CD4-positive, alpha-beta memory T cell (primary cell): ENCODE data around the gene TRPC4AP. TPM values are rescaled to one million over a fixed set of nuclear protein-coding genes. Genes with fewer than 3 reads are reported as not detected.
A peak's percentile ranks its signal among the peaks of the same experiment; 100 is the strongest.

Experiments
- CTCF ChIA-PET: fragments of 350-600 bp; sonication (Branson Sonifier 250); formaldehyde crosslinking; loops from one replicate; lab custom pipeline; 2021; ENCODE audit warnings: inconsistent platforms; ENCODE audit not compliant: partially characterized antibody; lab: Charles Lee
- POLR2A ChIA-PET: fragments of 350-600 bp; sonication (Branson Sonifier 250); formaldehyde crosslinking; loops from one replicate; lab custom pipeline; 2021; ENCODE audit not compliant: partially characterized antibody; lab: Charles Lee
- DNase-seq, 5 donors: peaks; one replicate each; pipeline versions ENCODE4 v3.0.0 to v3.0.0-alpha.2; 2020 to 2022; ENCODE audit warnings: mixed read lengths in 1 of 5
- H3K27ac ChIP-seq: one replicate; pipeline ENCODE4 v1.7.0; 2013; ENCODE audit warnings: low read depth, low read length
- H3K27me3 ChIP-seq: 2 replicates; pipeline ENCODE4 v1.7.0; 2013; ENCODE audit warnings: mild to moderate bottlenecking, low read length, moderate library complexity; ENCODE audit not compliant: insufficient read depth
- H3K36me3 ChIP-seq: 2 replicates; pipeline ENCODE4 v1.7.0; 2013; ENCODE audit warnings: mild to moderate bottlenecking, low read length, moderate library complexity; ENCODE audit not compliant: insufficient read depth
- H3K4me1 ChIP-seq: 2 replicates; pipeline ENCODE4 v1.7.0; 2013; ENCODE audit warnings: mild to moderate bottlenecking, low read length, moderate library complexity; ENCODE audit not compliant: insufficient read depth
- H3K4me3 ChIP-seq, 2 donors: one replicate each; pipeline ENCODE4 v1.7.0; 2013; ENCODE audit warnings: low read length in 2 of 2, mild to moderate bottlenecking in 1 of 2
- H3K9me3 ChIP-seq, 2 donors: one replicate each; pipeline ENCODE4 v1.7.0; 2013; ENCODE audit warnings: low read length in 2 of 2, control low read depth in 1 of 2; ENCODE audit not compliant: control insufficient read depth in 1 of 2
- H3K27ac Mint-ChIP-seq, 7 donors: one replicate each; pipeline ENCODE4 v1.8.0; 2020 to 2021; ENCODE audit warnings: mixed read lengths in 7 of 7, mild to moderate bottlenecking in 6 of 7, inconsistent platforms in 3 of 7, moderate library complexity in 3 of 7
- H3K27me3 Mint-ChIP-seq, 2 donors: one replicate each; pipeline ENCODE4 v1.8.0; 2020 to 2021; ENCODE audit warnings: mixed read lengths in 2 of 2
- H3K36me3 Mint-ChIP-seq, 2 donors: one replicate each; pipeline ENCODE4 v1.8.0; 2020 to 2021; ENCODE audit warnings: mixed read lengths in 2 of 2, inconsistent platforms in 1 of 2, mild to moderate bottlenecking in 1 of 2
- H3K4me1 Mint-ChIP-seq, 4 donors: one replicate each; pipeline ENCODE4 v1.8.0; 2020 to 2021; ENCODE audit warnings: mixed read lengths in 4 of 4, mild to moderate bottlenecking in 1 of 4
- H3K4me3 Mint-ChIP-seq, 8 donors: one replicate each; pipeline ENCODE4 v1.8.0; 2020 to 2021; ENCODE audit warnings: mixed read lengths in 8 of 8, mild to moderate bottlenecking in 7 of 8, moderate library complexity in 6 of 8, inconsistent platforms in 3 of 8
- H3K9me3 Mint-ChIP-seq, 8 donors: one replicate each; pipeline ENCODE4 v1.8.0; 2020 to 2021; ENCODE audit warnings: mixed read lengths in 8 of 8, mild to moderate bottlenecking in 5 of 8, inconsistent platforms in 3 of 8, moderate library complexity in 1 of 8
- intact Hi-C: fragments of 100-400 bp; cut with micrococcal nuclease; formaldehyde crosslinking; loops from one replicate; pipeline ENCODE4 v1.15.1; 2023
- polyA plus RNA-seq, 2 donors: library from polyadenylated mRNA; unstranded; fragments of 300-500 nt; fragmentation: Illumina TruSeq; gene quantifications; one replicate each; pipeline ENCODE4 v1.2.3, GENCODE V29; 2021
- total RNA-seq, 2 experiments: library from RNA; stranded (reverse); gene quantifications; one replicate each; pipeline ENCODE4 v1.2.3, GENCODE V29; 2021

Gene TRPC4AP, protein sequence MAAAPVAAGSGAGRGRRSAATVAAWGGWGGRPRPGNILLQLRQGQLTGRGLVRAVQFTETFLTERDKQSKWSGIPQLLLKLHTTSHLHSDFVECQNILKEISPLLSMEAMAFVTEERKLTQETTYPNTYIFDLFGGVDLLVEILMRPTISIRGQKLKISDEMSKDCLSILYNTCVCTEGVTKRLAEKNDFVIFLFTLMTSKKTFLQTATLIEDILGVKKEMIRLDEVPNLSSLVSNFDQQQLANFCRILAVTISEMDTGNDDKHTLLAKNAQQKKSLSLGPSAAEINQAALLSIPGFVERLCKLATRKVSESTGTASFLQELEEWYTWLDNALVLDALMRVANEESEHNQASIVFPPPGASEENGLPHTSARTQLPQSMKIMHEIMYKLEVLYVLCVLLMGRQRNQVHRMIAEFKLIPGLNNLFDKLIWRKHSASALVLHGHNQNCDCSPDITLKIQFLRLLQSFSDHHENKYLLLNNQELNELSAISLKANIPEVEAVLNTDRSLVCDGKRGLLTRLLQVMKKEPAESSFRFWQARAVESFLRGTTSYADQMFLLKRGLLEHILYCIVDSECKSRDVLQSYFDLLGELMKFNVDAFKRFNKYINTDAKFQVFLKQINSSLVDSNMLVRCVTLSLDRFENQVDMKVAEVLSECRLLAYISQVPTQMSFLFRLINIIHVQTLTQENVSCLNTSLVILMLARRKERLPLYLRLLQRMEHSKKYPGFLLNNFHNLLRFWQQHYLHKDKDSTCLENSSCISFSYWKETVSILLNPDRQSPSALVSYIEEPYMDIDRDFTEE
- total RNA-seq (10 to 100 TPM; 61.2 to 63.0 TPM), polyA plus RNA-seq (10 to 100 TPM; 64.5 to 81.6 TPM)

DNA sequence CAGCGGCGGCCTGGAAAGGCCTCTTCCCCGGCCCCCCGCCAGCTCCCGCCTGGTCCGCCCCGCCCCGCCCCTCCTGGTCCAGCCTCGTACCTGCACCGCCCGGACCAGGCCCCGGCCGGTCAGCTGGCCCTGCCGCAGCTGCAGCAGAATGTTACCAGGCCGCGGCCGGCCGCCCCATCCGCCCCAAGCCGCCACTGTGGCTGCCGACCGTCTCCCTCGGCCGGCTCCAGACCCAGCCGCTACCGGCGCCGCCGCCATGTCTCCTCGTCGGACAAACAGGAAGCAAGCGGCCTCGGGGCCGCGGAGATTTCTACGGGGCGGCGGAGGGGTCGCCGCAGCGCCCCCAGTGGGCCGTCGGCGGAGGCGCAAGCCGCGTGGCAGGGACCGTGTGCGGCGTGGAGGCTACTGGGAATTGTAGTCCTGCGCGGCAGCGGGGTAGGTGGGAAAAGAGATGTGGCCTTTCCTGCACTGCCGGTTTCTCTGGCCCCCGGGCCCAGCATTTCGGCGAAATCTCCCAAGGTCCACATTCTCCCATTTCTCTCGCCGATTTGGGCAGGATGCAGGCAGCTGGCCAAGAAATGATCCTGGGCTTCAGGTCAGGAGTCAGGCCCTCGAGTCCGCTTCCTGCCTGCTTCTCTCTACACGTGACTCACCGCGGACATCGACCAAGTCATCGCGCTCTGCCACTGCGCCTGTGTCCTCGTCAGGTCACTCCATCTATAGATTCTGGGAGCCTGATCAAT, at the start of gene TRPC4AP:
Gene TRPC4AP (minus strand): TSS at position 284 of the 743 bp plus-strand sequence. CDS start 26 bp downstream, at position 258.
- Mint-ChIP-seq H3K27ac (peak within 1 kb of the TSS; percentile 77 to 98 (median 94)), H3K4me1 (peaks cover 26 to 59% (median 43%) of the 10 kb centered on the region in 4 donors)

DNA sequence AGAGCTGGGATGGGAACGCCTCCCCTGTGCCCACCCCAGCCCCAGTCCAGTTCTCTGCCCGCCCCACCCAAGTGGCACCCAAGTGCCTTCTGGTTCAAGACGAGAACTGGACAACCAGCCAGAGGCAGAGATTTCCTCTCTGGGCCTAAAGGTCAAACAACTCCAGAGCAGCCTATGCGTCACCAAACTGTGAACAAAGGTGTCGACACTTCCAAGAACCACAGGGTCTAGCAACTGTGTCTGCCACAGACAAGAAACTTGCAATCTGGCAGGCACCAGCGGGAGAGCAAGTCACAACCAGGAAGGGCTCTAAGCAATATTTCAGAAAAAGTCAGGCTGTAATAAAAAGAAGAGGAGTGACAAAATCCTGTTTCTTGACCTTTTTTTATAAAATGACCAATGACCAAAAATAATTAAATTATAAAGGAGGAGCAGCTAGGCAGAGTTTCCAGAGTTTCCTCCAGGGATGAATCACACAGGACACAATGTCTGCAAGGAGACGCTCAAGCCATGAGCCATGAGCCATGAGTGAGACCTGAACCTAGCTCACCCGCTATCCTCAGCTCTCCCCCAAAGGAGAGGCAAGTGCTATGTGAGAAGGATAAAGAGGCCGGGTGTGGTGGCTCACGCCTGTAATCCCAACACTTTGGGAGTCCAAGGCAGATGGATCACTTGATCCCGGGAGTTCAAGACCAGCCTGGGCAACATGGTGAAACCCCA, 43.4 kb upstream of the TRPC4AP start:
- Histone ChIP-seq H3K27ac (no peak overlapping the region), H3K36me3 (peaks cover 47% of the 10 kb centered on the region), H3K4me1 (no peaks in the 10 kb centered on the region), H3K27me3 (no peaks in the 10 kb centered on the region), H3K4me3 (no peak overlapping the region), H3K9me3 (no peaks in the 10 kb centered on the region)
- DNase-seq = no peak
- H3K4me3 Mint-ChIP-seq = no peak overlapping the region
- POLR2A ChIA-PET = no interaction called here
- intact Hi-C loops = no loop called here
- peaks cover 43 to 71% of the 10 kb centered on the region in 2 donors for H3K36me3 Mint-ChIP-seq
- H3K4me1 Mint-ChIP-seq = peaks cover 2 to 8% (median 4%) of the 10 kb centered on the region in 4 donors
- H3K27ac Mint-ChIP-seq = no peak overlapping the region
- H3K9me3 Mint-ChIP-seq = no peaks in the 10 kb centered on the region
- no peaks in the 10 kb centered on the region for H3K27me3 Mint-ChIP-seq
- CTCF ChIA-PET = no interaction called here

More for the DNA sequence above, at the start of gene TRPC4AP:
- Histone ChIP-seq H3K4me1 (peaks cover 39% of the 10 kb centered on the region), H3K36me3 (no peaks in the 10 kb centered on the region), H3K9me3 (no peaks in the 10 kb centered on the region), H3K4me3 (peak within 1 kb of the TSS; percentile 66 to 88), H3K27ac (peak within 1 kb of the TSS; percentile 67), H3K27me3 (no peaks in the 10 kb centered on the region)
- Mint-ChIP-seq H3K36me3 (peaks cover 4 to 24% of the 10 kb centered on the region in 2 donors), H3K27me3 (no peaks in the 10 kb centered on the region), H3K9me3 (peaks cover 0 to 1% (median 0%) of the 10 kb centered on the region in 8 donors), H3K4me3 (peak within 1 kb of the TSS; percentile 90 to 96 (median 92))
- POLR2A ChIA-PET = interaction anchor here (0.7 to 3.4 kb wide), 7 partner anchors 54 to 862 kb away, joined by 3 to 15 read pairs (median 3); partner anchors contain the start of genes ACSS2, EDEM2, ITCH and MMP24OS
- CTCF ChIA-PET = interaction anchor here (0.6 to 8.9 kb wide), 8 partner anchors 9 to 217 kb away, joined by 3 to 81 read pairs (median 6); no protein-coding TSS in a partner anchor
- intact Hi-C loops = loop anchor here (1.0 to 5.0 kb wide), 5 partner anchors 55 to 265 kb away; partner anchors contain the start of genes EDEM2, GSS, MYH7B and NCOA6
- DNase-seq = peak; percentile 85 to 90 (median 88)

GRCh38 chr20:35134880-35135279, 42.3 kb upstream of the TRPC4AP start:
- Mint-ChIP-seq H3K4me1 (peaks cover 0 to 2% (median 0%) of the 10 kb centered on the region in 4 donors), H3K9me3 (no peaks in the 10 kb centered on the region), H3K4me3 (no peak overlapping the region), H3K27ac (peak overlapping the region in 1 of 7 donors; percentile 55), H3K27me3 (no peaks in the 10 kb centered on the region), H3K36me3 (peaks cover 35 to 75% of the 10 kb centered on the region in 2 donors)
- Histone ChIP-seq H3K4me3 (no peak overlapping the region), H3K36me3 (peaks cover 47% of the 10 kb centered on the region), H3K4me1 (no peaks in the 10 kb centered on the region), H3K27ac (no peak overlapping the region), H3K27me3 (no peaks in the 10 kb centered on the region), H3K9me3 (no peaks in the 10 kb centered on the region)
- POLR2A ChIA-PET = no interaction called here
- CTCF ChIA-PET = interaction anchor here (1.5 kb wide), 1 partner anchor 10 kb away, joined by 3 read pairs; no protein-coding TSS in a partner anchor
- intact Hi-C loops = no loop called here
- DNase-seq = no peak

DNA sequence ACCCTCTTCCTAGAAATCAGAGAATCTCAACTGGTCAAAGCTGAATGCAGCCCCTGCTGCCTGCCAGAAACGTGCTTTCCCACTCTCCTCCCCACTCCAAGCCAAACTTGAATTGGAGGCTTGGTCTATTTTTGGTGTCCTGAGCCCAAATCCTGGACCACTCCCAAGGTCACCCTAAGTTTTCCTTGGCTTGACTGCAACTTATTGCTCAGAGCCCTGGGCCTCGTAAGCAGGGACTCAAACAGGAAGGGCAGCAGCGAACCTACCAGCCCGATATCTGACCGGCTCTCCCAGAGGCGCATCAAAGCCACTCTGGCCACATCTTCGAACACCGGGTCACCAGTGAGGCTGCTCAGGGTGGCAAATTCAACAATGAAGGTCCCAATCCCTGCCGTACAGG, 41.9 kb upstream of the TRPC4AP start:
- POLR2A ChIA-PET = no interaction called here
- no peak overlapping the region for H3K4me3 ChIP-seq
- H3K36me3 ChIP-seq = peaks cover 47% of the 10 kb centered on the region
- intact Hi-C loops = no loop called here
- no peak overlapping the region for H3K27ac Mint-ChIP-seq
- no peaks in the 10 kb centered on the region for H3K9me3 ChIP-seq
- no peak overlapping the region for H3K27ac ChIP-seq
- peaks cover 0 to 2% (median 0%) of the 10 kb centered on the region in 4 donors for H3K4me1 Mint-ChIP-seq
- peaks cover 35 to 71% of the 10 kb centered on the region in 2 donors for H3K36me3 Mint-ChIP-seq
- H3K9me3 Mint-ChIP-seq = no peaks in the 10 kb centered on the region
- CTCF ChIA-PET = interaction anchor here (1.5 to 1.8 kb wide), 2 partner anchors 11 to 39 kb away, joined by 3 to 5 read pairs; no protein-coding TSS in a partner anchor
- H3K4me3 Mint-ChIP-seq = no peak overlapping the region
- no peak for DNase-seq
- no peaks in the 10 kb centered on the region for H3K4me1 ChIP-seq
- H3K27me3 ChIP-seq = no peaks in the 10 kb centered on the region
- no peaks in the 10 kb centered on the region for H3K27me3 Mint-ChIP-seq

- Histone ChIP-seq H3K4me1 (no peaks in the 10 kb centered on the region), H3K27me3 (no peaks in the 10 kb centered on the region), H3K4me3 (no peak overlapping the region), H3K27ac (no peak overlapping the region), H3K9me3 (no peaks in the 10 kb centered on the region), H3K36me3 (peaks cover 47% of the 10 kb centered on the region)
- Mint-ChIP-seq H3K4me3 (no peak overlapping the region), H3K4me1 (peaks cover 0 to 2% (median 0%) of the 10 kb centered on the region in 4 donors), H3K27ac (no peak overlapping the region), H3K9me3 (no peaks in the 10 kb centered on the region), H3K27me3 (no peaks in the 10 kb centered on the region), H3K36me3 (peaks cover 35 to 69% of the 10 kb centered on the region in 2 donors)
- intact Hi-C loops = no loop called here
- DNase-seq = no peak
- CTCF ChIA-PET = interaction anchor here (0.7 to 1.8 kb wide), 3 partner anchors 11 to 38 kb away, joined by 3 to 5 read pairs (median 3); no protein-coding TSS in a partner anchor
- POLR2A ChIA-PET = no interaction called here
Observed at GRCh38 chr20:35133735-35134134, 41.1 kb upstream of the TRPC4AP start.

DNA sequence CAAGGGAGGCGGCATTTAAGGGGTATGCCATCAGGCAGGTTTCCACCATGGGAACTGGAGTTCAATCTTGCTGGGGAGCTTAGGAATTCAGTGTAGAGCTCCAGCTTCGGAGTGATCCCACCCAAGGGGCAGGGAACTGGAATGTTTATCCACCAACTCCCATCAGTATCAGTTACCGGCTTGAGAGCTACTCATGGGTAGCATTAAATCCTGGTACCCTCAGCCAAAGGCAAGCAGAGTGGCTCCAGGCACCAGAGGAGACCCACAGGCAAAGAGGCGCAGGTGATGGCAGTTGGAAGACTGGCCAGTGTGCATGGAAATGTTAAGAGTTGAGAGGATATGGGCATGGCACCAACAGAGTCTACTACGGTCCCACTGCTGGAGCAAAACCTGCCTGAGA, 40.4 kb upstream of the TRPC4AP start:
- Histone ChIP-seq H3K27me3 (no peaks in the 10 kb centered on the region), H3K9me3 (no peaks in the 10 kb centered on the region), H3K36me3 (peaks cover 45% of the 10 kb centered on the region), H3K4me1 (no peaks in the 10 kb centered on the region), H3K4me3 (no peak overlapping the region), H3K27ac (no peak overlapping the region)
- ChIA-PET CTCF (interaction anchor here (1.5 to 1.9 kb wide), 3 partner anchors 12 to 37 kb away, joined by 3 to 5 read pairs (median 4); no protein-coding TSS in a partner anchor), POLR2A (no interaction called here)
- peaks cover 35 to 67% of the 10 kb centered on the region in 2 donors for H3K36me3 Mint-ChIP-seq
- intact Hi-C loops = no loop called here
- H3K27ac Mint-ChIP-seq = no peak overlapping the region
- no peaks in the 10 kb centered on the region for H3K27me3 Mint-ChIP-seq
- DNase-seq = no peak
- H3K4me3 Mint-ChIP-seq = no peak overlapping the region
- H3K9me3 Mint-ChIP-seq = no peaks in the 10 kb centered on the region
- peaks cover 0 to 2% (median 0%) of the 10 kb centered on the region in 4 donors for H3K4me1 Mint-ChIP-seq
